ENCODE data around the gene EPHA1.

GRCh38 chr7:143396625-143397556, 11.8 kb downstream of the EPHA1 start:
- TF ChIP-seq, protein P1, sequence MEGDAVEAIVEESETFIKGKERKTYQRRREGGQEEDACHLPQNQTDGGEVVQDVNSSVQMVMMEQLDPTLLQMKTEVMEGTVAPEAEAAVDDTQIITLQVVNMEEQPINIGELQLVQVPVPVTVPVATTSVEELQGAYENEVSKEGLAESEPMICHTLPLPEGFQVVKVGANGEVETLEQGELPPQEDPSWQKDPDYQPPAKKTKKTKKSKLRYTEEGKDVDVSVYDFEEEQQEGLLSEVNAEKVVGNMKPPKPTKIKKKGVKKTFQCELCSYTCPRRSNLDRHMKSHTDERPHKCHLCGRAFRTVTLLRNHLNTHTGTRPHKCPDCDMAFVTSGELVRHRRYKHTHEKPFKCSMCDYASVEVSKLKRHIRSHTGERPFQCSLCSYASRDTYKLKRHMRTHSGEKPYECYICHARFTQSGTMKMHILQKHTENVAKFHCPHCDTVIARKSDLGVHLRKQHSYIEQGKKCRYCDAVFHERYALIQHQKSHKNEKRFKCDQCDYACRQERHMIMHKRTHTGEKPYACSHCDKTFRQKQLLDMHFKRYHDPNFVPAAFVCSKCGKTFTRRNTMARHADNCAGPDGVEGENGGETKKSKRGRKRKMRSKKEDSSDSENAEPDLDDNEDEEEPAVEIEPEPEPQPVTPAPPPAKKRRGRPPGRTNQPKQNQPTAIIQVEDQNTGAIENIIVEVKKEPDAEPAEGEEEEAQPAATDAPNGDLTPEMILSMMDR (IDR thresholded peaks at IDR 0.05): no peak
- TF ChIP-seq POLR2A (IDR thresholded peaks at IDR 0.05): no peak

Measured in body of pancreas (tissue), 4 donors.